K562 (cell line): ENCODE results near the gene NRG3. TPM values are rescaled to one million over a fixed set of nuclear protein-coding genes. Genes with fewer than 3 reads are reported as not detected.

Experiments
- ATAC-seq: fragments of 200-7000 bp; cut with Tn5 transposase; 3 replicates; pipeline ENCODE4 v1.9.1; 2020; ENCODE audit warnings: moderate library complexity
- BruUV-seq: library from RNA; stranded (reverse); fragments of 400-500 nt; replicated peaks from 2 replicates; lab custom pipeline; 2021; lab: Mats Ljungman, UMichigan
- CTCF ChIA-PET: fragments of 300-600 bp; formaldehyde crosslinking; extraction: SDS; loops from one replicate; lab custom pipeline; 2021; ENCODE audit warnings: low intra/inter-chr PET ratio; lab: Yijun Ruan, JAX
- POLR2A ChIA-PET: fragments of 300-600, 350-650 bp; sonication (Branson Sonifier 250); formaldehyde crosslinking; extraction: SDS; loops from one replicate; lab custom pipeline; 2021; ENCODE audit warnings: antibody characterized with exemption, inconsistent platforms; lab: Yijun Ruan, JAX
- DNase-seq, 4 experiments: peaks; one replicate each; pipeline versions ENCODE4 v3.0.0 to v3.0.0-alpha.2; 2011 to 2018; ENCODE audit warnings: low spot score in 3 of 4, mixed read lengths in 3 of 4; ENCODE audit errors: extremely low read depth in 1 of 4
- FAIRE-seq: peaks from 2 replicates; lab custom pipeline; 2011; peaks lifted over from hg19 to GRCh38; lab: Jason Lieb, UNC
- H2AFZ ChIP-seq: 2 replicates; pipeline ENCODE4 v1.6.0; 2011; ENCODE audit warnings: low read depth, low read length, control low read depth, inconsistent platforms
- H3K27ac ChIP-seq: fragments of 200-600 bp; 3 replicates; pipeline ENCODE4 v1.8.0; 2011; ENCODE audit warnings: low read depth, mild to moderate bottlenecking, control low read depth, inconsistent platforms, low read length, moderate library complexity, mixed read lengths; ENCODE audit errors: extremely low read depth
- H3K27me3 ChIP-seq, 2 experiments: fragments of 300-600 bp in 1 of 2; 2 replicates in 1 of 2; 3 replicates in 1 of 2; pipeline versions ENCODE4 v1.6.0 to v1.8.0; 2011; ENCODE audit warnings: inconsistent platforms in 2 of 2, low read length in 2 of 2, mild to moderate bottlenecking in 1 of 2, mixed read lengths in 1 of 2, moderate library complexity in 1 of 2; ENCODE audit not compliant: control insufficient read depth in 2 of 2, insufficient read depth in 2 of 2
- H3K36me3 ChIP-seq: fragments of 300-600 bp; 3 replicates; pipeline ENCODE4 v1.8.0; 2011; ENCODE audit warnings: mild to moderate bottlenecking, low read length, inconsistent platforms; ENCODE audit not compliant: control insufficient read depth, insufficient read depth
- H3K4me1 ChIP-seq, 2 experiments: fragments of 200-600 bp in 1 of 2; replicated peaks in 1 of 2; 2 replicates in 1 of 2; 3 replicates in 1 of 2; pipeline versions ENCODE4 v1.5.1 to v1.8.0; 2011; ENCODE audit warnings: inconsistent platforms in 2 of 2, low read length in 2 of 2, mild to moderate bottlenecking in 1 of 2, mixed read lengths in 1 of 2, moderate library complexity in 1 of 2; ENCODE audit not compliant: control insufficient read depth in 2 of 2, insufficient read depth in 2 of 2
- H3K4me2 ChIP-seq: 2 replicates; pipeline ENCODE4 v1.6.1; 2011; ENCODE audit warnings: low read length, control low read depth, inconsistent platforms, mixed read lengths; ENCODE audit not compliant: insufficient read depth
- H3K4me3 ChIP-seq: fragments of 200-600 bp; sonication (generic), shearing (Covaris generic); 2 replicates; pipeline ENCODE4 v1.5.1; 2016; ENCODE audit warnings: control low read depth, inconsistent platforms
- H3K79me2 ChIP-seq: fragments of 200-600 bp; 3 replicates; pipeline ENCODE4 v1.8.0; 2011; ENCODE audit warnings: low read length, inconsistent platforms; ENCODE audit not compliant: control insufficient read depth, insufficient read depth
- H3K9ac ChIP-seq, 2 experiments: 2 replicates each; pipeline versions ENCODE4 v1.6.0 to v1.6.1; 2011; ENCODE audit warnings: low read depth in 2 of 2, low read length in 2 of 2, control low read depth in 1 of 2, inconsistent platforms in 1 of 2, mild to moderate bottlenecking in 1 of 2, mixed read lengths in 1 of 2; ENCODE audit not compliant: insufficient read depth in 1 of 2
- H3K9me1 ChIP-seq: one replicate; pipeline ENCODE4 v1.6.0; 2011; ENCODE audit warnings: inconsistent platforms, mild to moderate bottlenecking, low read length, moderate library complexity; ENCODE audit not compliant: control insufficient read depth, insufficient read depth
- H3K9me3 ChIP-seq: replicated peaks from 2 replicates; pipeline ENCODE4 v1.5.1; 2011; ENCODE audit warnings: low read depth, low read length, inconsistent platforms; ENCODE audit not compliant: control insufficient read depth, insufficient read depth
- H4K20me1 ChIP-seq: replicated peaks from 2 replicates; pipeline ENCODE4 v1.6.1; 2011; ENCODE audit warnings: low read length, inconsistent platforms, mixed read lengths; ENCODE audit not compliant: control insufficient read depth, insufficient read depth
- GTF2F1 ChIP-seq: IDR thresholded peaks from 2 replicates; pipeline ENCODE4 v1.6.1; 2011; ENCODE audit warnings: low read depth, low read length, improper control_type of control experiment
- HNRNPH1 ChIP-seq: fragments of 200-400 bp; formaldehyde crosslinking; optimal IDR thresholded peaks from 2 replicates; pipeline ENCODE3; 2017; ENCODE audit warnings: low read depth, mild to moderate bottlenecking, low read length, moderate library complexity
- MIER1 ChIP-seq: fragments of 450-650 bp; IDR thresholded peaks from 2 replicates; pipeline ENCODE4 v1.6.1; 2016; ENCODE audit warnings: antibody characterized with exemption, mild to moderate bottlenecking, low read depth
- NRF1 ChIP-seq, 2 experiments: fragments of 450-650 bp; IDR thresholded peaks in 1 of 2; conservative IDR thresholded peaks in 1 of 2; 2 replicates each; pipeline ENCODE4 v1.6.1; 2014; ENCODE audit warnings: mild to moderate bottlenecking in 2 of 2
- RAD21 ChIP-seq, 2 experiments: fragments of 250-450 bp in 1 of 2; fragments of 450-650 bp in 1 of 2; sonication (Bioruptor Pico) in 1 of 2; formaldehyde crosslinking in 1 of 2; IDR thresholded peaks in 1 of 2; conservative IDR thresholded peaks in 1 of 2; 2 replicates each; pipeline versions ENCODE4 v1.4.0 to v1.8.0; 2020 to 2022; ENCODE audit warnings: mild to moderate bottlenecking in 2 of 2, moderate library complexity in 1 of 2
- RFX7 ChIP-seq: fragments of 250-450 bp; sonication (Bioruptor Pico); IDR thresholded peaks from 2 replicates; pipeline ENCODE4 v1.5.1; 2021; ENCODE audit warnings: mild to moderate bottlenecking
- SLC30A9 ChIP-seq: fragments of 250-450 bp; sonication (Bioruptor Pico); IDR thresholded peaks from 2 replicates; pipeline ENCODE4 v1.8.0; 2022; ENCODE audit warnings: mild to moderate bottlenecking, moderate library complexity
- SRSF3 ChIP-seq: fragments of 200-400 bp; formaldehyde crosslinking; IDR thresholded peaks from 2 replicates; pipeline ENCODE4 v1.6.1; 2016; ENCODE audit warnings: mild to moderate bottlenecking, low read length, moderate library complexity; ENCODE audit not compliant: insufficient read depth
- TEAD1 ChIP-seq, 2 experiments: fragments of 450-650 bp in 1 of 2; sonication (generic) in 1 of 2; formaldehyde crosslinking; IDR thresholded peaks; 2 replicates each; pipeline versions ENCODE4 v1.4.0 to v1.8.0; 2020 to 2022; ENCODE audit warnings: mild to moderate bottlenecking in 2 of 2, missing genetic modification reagents in 1 of 2
- ZNF121 ChIP-seq: sonication (generic); formaldehyde crosslinking; conservative IDR thresholded peaks from 2 replicates; pipeline ENCODE4 v1.8.0; 2022; ENCODE audit warnings: missing genetic modification reagents
- ZNF23 ChIP-seq: fragments of 250-450 bp; sonication (Bioruptor Pico); IDR thresholded peaks from 2 replicates; pipeline ENCODE4 v1.4.0; 2020; ENCODE audit warnings: mild to moderate bottlenecking
- WGBS: fragments of 100-300 bp; shearing (Covaris generic); methylation state at CpG from one replicate; pipeline ENCODE4 v1.1.6; 2016; ENCODE audit warnings: low coverage, mixed read lengths; ENCODE audit not compliant: insufficient coverage; ENCODE audit errors: missing lambda C conversion rate; 5-methylcytosine and 5-hydroxymethylcytosine counted together
- in situ Hi-C: fragments of 300-500 bp; cut with MboI; formaldehyde crosslinking; loops from 4 replicates; pipeline ENCODE4 v1.15.0; 2018; ENCODE audit warnings: inconsistent platforms, mixed read lengths
- intact Hi-C: fragments of 100-400 bp; cut with micrococcal nuclease; formaldehyde crosslinking; loops from 2 replicates; pipeline ENCODE4 v1.14.2; 2022
- polyA plus RNA-seq, 8 experiments: library from polyadenylated mRNA; depleted of rRNA in 4 of 8; stranded (reverse) in 5 of 8; unstranded in 3 of 8; fragments of >200 nt; fragmentation: Nextera tagmentation in 2 of 8; fragmentation: Illumina TruSeq in 1 of 8; extraction: Ambion mirVana in 2 of 8; extraction: Trizol in 1 of 8; gene quantifications; 2 replicates each; pipeline versions ENCODE4 v1.2.1 to v1.2.3, GENCODE V29; 2011 to 2014; ENCODE audit warnings: inconsistent platforms in 1 of 8, missing spikeins in 1 of 8
- total RNA-seq, 7 experiments: library from RNA; depleted of rRNA in 6 of 7; stranded (reverse); fragments of >200 nt in 6 of 7; fragmentation: Illumina TruSeq in 2 of 7; extraction: Trizol in 2 of 7; gene quantifications; 2 replicates each; pipeline versions ENCODE4 v1.2.1 to v1.2.3, GENCODE V29; 2011 to 2021; ENCODE audit warnings: low replicate concordance in 1 of 7
- TF ChIP-seq, protein P1 (sequence below), 2 experiments: fragments of 450-650 bp; IDR thresholded peaks; 2 replicates each; pipeline ENCODE4 v1.6.1; 2016
- TF ChIP-seq, protein P2 (sequence below): fragments of 450-650 bp; IDR thresholded peaks from 2 replicates; pipeline ENCODE4 v1.7.1; 2018; ENCODE audit warnings: mild to moderate bottlenecking, low read depth; ENCODE audit not compliant: partially characterized antibody
- TF ChIP-seq, protein P3 (sequence below): fragments of 450-650 bp; conservative IDR thresholded peaks from 2 replicates; pipeline ENCODE4 v1.6.1; 2016; ENCODE audit warnings: missing genetic modification characterization, low read depth, mild to moderate bottlenecking, control low read depth, missing compliant biosample characterization

The NRG3 gene
- total and polyA plus RNA-seq, 9 of the 15 experiments (the other 6 are each of a cell fraction or from before 2014, with no cell fraction given) = not detected

DNA sequence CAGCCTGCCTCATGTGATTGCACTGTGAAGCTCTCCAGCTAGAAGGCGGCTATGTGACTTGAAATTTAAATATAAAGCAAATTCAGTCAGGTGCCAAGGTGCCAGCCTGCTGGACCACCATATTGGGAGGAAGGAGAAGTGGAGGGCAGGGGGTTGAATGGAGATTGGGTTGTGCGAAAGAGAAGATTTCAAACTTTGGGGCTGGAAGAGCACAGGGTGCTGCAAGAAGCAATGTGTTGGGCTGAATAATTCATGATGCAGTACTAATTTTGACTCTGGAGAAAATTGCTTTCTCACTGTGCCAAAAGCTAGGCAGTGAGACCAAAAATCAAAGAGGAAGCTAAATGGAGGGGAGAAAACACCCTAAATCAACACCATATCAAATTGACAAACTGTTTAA, 335.3 kb downstream of the NRG3 start:
- ChIA-PET POLR2A (no interaction called here), CTCF (no interaction called here)
- no peak overlapping the region for H3K4me2 ChIP-seq
- no peak overlapping the region for H3K27ac ChIP-seq
- no TSS peak for BruUV-seq
- H2AFZ ChIP-seq = no peak overlapping the region
- H4K20me1 ChIP-seq = no peaks in the 10 kb centered on the region
- H3K36me3 ChIP-seq = no peaks in the 10 kb centered on the region
- intact Hi-C loops = no loop called here
- no peaks in the 10 kb centered on the region for H3K4me1 ChIP-seq
- DNase-seq = no peak
- ATAC-seq = no peak
- TF ChIP-seq ZNF121 (no peak), SLC30A9 (CRISPR knock-in tag) (no peak), RFX7 (CRISPR knock-in tag) (no peak), TEAD1 (CRISPR knock-in tag; IDR thresholded peaks at IDR 0.05) (no peak), GTF2F1 (no peak), RAD21 (CRISPR knock-in tag; conservative IDR thresholded peaks at IDR 0.05 in 1 of 2, IDR thresholded peaks at IDR 0.05 in 1 of 2) (no peak), MIER1 (no peak), HNRNPH1 (no peak), ZNF23 (no peak), NRF1 (conservative IDR thresholded peaks at IDR 0.05 in 1 of 2, IDR thresholded peaks at IDR 0.05 in 1 of 2) (no peak), SRSF3 (no peak)
- TF ChIP-seq, protein P1, sequence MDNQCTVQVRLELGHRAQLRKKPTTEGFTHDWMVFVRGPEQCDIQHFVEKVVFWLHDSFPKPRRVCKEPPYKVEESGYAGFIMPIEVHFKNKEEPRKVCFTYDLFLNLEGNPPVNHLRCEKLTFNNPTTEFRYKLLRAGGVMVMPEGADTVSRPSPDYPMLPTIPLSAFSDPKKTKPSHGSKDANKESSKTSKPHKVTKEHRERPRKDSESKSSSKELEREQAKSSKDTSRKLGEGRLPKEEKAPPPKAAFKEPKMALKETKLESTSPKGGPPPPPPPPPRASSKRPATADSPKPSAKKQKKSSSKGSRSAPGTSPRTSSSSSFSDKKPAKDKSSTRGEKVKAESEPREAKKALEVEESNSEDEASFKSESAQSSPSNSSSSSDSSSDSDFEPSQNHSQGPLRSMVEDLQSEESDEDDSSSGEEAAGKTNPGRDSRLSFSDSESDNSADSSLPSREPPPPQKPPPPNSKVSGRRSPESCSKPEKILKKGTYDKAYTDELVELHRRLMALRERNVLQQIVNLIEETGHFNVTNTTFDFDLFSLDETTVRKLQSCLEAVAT (IDR thresholded peaks at IDR 0.05) = no peak
- TF ChIP-seq, protein P2, sequence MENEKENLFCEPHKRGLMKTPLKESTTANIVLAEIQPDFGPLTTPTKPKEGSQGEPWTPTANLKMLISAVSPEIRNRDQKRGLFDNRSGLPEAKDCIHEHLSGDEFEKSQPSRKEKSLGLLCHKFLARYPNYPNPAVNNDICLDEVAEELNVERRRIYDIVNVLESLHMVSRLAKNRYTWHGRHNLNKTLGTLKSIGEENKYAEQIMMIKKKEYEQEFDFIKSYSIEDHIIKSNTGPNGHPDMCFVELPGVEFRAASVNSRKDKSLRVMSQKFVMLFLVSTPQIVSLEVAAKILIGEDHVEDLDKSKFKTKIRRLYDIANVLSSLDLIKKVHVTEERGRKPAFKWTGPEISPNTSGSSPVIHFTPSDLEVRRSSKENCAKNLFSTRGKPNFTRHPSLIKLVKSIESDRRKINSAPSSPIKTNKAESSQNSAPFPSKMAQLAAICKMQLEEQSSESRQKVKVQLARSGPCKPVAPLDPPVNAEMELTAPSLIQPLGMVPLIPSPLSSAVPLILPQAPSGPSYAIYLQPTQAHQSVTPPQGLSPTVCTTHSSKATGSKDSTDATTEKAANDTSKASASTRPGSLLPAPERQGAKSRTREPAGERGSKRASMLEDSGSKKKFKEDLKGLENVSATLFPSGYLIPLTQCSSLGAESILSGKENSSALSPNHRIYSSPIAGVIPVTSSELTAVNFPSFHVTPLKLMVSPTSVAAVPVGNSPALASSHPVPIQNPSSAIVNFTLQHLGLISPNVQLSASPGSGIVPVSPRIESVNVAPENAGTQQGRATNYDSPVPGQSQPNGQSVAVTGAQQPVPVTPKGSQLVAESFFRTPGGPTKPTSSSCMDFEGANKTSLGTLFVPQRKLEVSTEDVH = no peak
- TF ChIP-seq, protein P3, sequence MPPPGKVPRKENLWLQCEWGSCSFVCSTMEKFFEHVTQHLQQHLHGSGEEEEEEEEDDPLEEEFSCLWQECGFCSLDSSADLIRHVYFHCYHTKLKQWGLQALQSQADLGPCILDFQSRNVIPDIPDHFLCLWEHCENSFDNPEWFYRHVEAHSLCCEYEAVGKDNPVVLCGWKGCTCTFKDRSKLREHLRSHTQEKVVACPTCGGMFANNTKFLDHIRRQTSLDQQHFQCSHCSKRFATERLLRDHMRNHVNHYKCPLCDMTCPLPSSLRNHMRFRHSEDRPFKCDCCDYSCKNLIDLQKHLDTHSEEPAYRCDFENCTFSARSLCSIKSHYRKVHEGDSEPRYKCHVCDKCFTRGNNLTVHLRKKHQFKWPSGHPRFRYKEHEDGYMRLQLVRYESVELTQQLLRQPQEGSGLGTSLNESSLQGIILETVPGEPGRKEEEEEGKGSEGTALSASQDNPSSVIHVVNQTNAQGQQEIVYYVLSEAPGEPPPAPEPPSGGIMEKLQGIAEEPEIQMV (tag) = no peak
- TF ChIP-seq, all 486 proteins: peak for 0
- in situ Hi-C loops = no loop called here
- Histone ChIP-seq H3K27me3 (no peaks in the 10 kb centered on the region), H3K9me3 (0 out of 2 replicates have a peak, but pooled peaks cover 2% of the 10 kb centered on the region), H3K79me2 (no peaks in the 10 kb centered on the region), H3K4me3 (no peak overlapping the region), H3K9me1 (no peaks in the 10 kb centered on the region), H3K9ac (no peak overlapping the region)
- WGBS = 0% methylated on average over 2 of the region's 2 CpGs
- no peak for FAIRE-seq
